ENCODE measurements around the gene GBA2.

The GBA2 gene

GRCh38 chr9:35769763-35770162 lies 20.7 kb upstream of the GBA2 start:
- no peak for TF ChIP-seq CTCF (IDR thresholded peaks at IDR 0.05; ENCODE audit: borderline replicate concordance, control extremely low read depth, extremely low read depth, insufficient read depth, missing control alignments)
- DNase-seq (ENCODE audit: low spot score): no peak
- in situ Hi-C loops (cut with MboI; ENCODE audit: low sequenced_read_pairs, unreplicated experiment): no loop called here

- TF ChIP-seq CTCF (IDR thresholded peaks at IDR 0.05; ENCODE audit: borderline replicate concordance, control extremely low read depth, extremely low read depth, insufficient read depth, missing control alignments): no peak
- DNase-seq (ENCODE audit: low spot score): no peak
- in situ Hi-C loops (cut with MboI; ENCODE audit: low sequenced_read_pairs, unreplicated experiment): no loop called here
These were observed 18.4 kb upstream of the GBA2 start for GRCh38 chr9:35767458-35767857.

- TF ChIP-seq CTCF (IDR thresholded peaks at IDR 0.05; ENCODE audit: borderline replicate concordance, control extremely low read depth, extremely low read depth, insufficient read depth, missing control alignments): no peak
- in situ Hi-C loops (cut with MboI; ENCODE audit: low sequenced_read_pairs, unreplicated experiment): no loop called here
- DNase-seq (ENCODE audit: low spot score): no peak
These were observed 18.0 kb upstream of the GBA2 start for GRCh38 chr9:35766997-35767396.

- TF ChIP-seq CTCF (IDR thresholded peaks at IDR 0.05; ENCODE audit: borderline replicate concordance, control extremely low read depth, extremely low read depth, insufficient read depth, missing control alignments): no peak
- DNase-seq (ENCODE audit: low spot score): no peak
- in situ Hi-C loops (cut with MboI; ENCODE audit: low sequenced_read_pairs, unreplicated experiment): no loop called here
These were observed 14.8 kb upstream of the GBA2 start for GRCh38 chr9:35763803-35764202.

GRCh38 chr9:35763181-35763580 lies 14.2 kb upstream of the GBA2 start:
- in situ Hi-C loops (cut with MboI; ENCODE audit: low sequenced_read_pairs, unreplicated experiment): no loop called here
- no peak for TF ChIP-seq CTCF (IDR thresholded peaks at IDR 0.05; ENCODE audit: borderline replicate concordance, control extremely low read depth, extremely low read depth, insufficient read depth, missing control alignments)
- DNase-seq (ENCODE audit: low spot score): no peak

- in situ Hi-C loops (cut with MboI; ENCODE audit: low sequenced_read_pairs, unreplicated experiment): no loop called here
- no peak for TF ChIP-seq CTCF (IDR thresholded peaks at IDR 0.05; ENCODE audit: borderline replicate concordance, control extremely low read depth, extremely low read depth, insufficient read depth, missing control alignments)
- DNase-seq (ENCODE audit: low spot score): no peak
These were observed 11.6 kb upstream of the GBA2 start for GRCh38 chr9:35760651-35761050.

DNA sequence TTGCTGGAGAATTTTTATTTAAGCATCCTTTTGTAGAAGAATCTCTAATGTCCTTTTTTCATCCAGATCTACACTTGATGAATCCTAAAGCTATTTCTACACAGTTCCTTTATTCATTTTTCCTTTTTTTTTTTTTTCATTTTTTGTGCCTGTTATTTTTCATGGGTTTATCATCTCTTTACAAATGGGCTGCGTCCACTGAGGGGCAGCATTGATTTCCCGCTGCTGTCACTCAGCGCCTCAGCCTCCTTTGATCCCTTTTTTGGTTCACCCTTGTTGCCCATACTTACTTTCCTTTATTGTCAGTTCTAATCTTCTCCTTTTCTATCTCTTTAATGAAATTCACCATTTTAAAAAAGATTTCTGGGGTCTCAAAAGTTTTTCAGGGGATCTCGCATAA lies 10.8 kb upstream of the GBA2 start:
- TF ChIP-seq CTCF (IDR thresholded peaks at IDR 0.05; ENCODE audit: borderline replicate concordance, control extremely low read depth, extremely low read depth, insufficient read depth, missing control alignments): no peak
- in situ Hi-C loops (cut with MboI; ENCODE audit: low sequenced_read_pairs, unreplicated experiment): no loop called here
- DNase-seq (ENCODE audit: low spot score): no peak
